ENCODE results near the gene GPC1.

The GPC1 gene

DNA sequence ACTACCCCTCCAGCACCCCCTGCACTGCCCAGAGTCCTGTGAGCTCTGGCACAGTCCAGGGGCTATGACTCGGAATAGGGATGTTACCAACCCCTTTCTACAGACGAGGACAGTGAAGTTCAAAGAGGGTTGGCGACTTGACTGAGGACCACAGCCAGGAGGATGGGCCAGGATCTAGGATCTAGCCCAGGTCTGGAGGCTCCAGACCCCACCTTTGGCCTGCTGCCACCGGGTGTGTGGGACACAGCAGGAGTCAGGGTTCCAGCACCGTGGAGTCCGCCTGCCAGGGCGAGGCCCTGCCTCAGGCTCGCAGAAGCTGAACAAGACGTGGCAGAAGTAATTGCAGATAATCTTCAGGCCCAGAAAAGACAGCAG, 37.9 kb upstream of the GPC1 start:
- DNase-seq: no peak

GRCh38 chr2:240397924-240398645, 37.4 kb upstream of the GPC1 start:
- DNase-seq: no peak

DNA sequence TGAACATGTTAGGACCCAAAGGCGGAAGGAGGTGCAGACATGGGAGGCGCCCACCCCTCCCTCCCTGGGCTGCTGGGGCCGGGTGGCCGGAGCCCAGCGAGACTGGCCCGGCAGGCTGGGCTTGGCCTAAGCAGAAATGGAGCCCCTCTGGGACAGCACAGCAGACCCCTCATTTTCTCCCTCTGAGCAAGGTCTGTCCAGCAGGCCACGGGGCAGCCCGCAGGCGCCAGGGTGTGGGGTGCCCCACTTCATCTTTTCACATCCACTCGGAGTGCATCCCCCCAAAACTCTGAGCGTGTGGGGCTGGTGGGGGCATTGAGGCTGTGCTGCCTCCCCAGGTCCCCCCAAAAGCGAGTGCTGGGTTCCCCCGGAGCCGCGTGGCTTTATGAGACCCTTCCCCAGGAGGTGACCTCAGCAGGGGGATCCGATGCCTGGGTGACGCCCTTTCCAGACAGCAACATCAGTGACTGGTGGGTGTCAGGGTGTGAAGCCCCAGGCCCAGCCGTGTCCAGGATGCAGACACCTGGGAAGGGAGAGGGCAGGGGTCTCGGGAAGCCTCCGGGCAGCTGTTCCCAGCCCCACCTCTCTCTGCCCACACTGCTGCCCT, 36.7 kb upstream of the GPC1 start:
- no peak for DNase-seq

DNA sequence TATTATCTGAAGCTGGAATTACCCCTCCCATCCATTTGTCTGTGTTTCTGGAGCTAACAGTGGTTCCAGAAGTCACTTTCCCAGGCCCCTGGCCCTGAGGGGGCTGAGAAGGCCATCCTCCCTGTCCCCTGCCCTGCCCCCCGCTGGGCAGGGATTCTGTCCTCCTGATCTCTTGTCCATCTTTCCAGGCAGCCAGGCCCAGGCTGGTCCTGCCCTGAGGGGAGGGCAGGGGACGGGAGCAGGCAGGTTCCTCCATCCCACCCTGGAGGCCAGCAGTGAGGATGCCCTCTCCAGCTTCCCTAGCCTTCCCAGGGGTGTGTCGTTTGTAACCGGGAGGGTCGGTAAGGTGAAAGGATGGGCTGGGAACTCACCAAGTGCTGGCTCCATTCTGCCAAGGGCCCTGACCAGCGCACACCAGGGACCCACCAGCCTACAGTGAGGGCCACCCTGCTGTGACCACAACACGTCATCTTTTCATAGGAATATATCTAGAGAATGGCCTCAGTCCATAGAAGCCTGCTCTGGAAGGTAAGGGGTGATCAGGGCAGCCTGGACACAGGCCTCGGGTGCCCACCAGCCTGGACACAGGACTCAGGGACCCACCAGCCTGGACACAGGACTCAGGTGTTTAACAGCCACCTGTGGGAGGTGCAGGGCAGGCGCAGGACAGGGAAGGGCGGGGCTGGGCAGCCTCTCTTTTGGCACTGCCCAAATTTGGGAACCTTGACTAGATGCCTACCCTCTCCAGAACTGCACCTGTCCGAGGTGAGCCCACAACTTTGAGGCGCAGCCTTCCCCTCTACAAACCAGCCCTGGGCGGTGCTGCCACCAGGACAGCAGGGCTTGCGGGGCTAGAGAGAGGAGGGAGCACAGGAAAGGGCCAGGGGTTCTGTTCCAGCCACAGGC, 35.8 kb upstream of the GPC1 start:
- no peak for DNase-seq

GRCh38 chr2:240400371-240401161, 34.9 kb upstream of the GPC1 start:
- no peak for DNase-seq

DNA sequence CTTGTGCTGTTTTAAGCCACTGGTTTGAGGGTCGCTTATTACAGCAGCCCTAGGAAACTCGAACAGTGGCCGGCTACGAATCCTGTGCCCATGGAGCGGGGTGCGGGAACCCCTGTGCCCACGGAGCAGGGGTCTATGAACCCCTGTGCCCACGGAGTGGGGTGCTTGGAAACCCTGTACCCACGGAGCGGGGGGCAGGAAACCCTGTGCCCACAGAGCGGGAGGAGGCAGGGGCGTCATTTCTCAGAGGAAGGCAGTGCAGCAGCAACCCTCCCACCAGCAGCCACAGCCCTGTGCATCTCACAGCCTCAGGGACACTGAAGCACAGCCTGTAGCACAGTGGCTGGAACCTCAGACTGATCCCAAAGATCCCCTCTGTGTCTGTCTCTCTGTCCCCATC, 34.2 kb upstream of the GPC1 start:
- no peak for DNase-seq

GRCh38 chr2:240401781-240402551, 33.5 kb upstream of the GPC1 start:
- no peak for DNase-seq

DNA sequence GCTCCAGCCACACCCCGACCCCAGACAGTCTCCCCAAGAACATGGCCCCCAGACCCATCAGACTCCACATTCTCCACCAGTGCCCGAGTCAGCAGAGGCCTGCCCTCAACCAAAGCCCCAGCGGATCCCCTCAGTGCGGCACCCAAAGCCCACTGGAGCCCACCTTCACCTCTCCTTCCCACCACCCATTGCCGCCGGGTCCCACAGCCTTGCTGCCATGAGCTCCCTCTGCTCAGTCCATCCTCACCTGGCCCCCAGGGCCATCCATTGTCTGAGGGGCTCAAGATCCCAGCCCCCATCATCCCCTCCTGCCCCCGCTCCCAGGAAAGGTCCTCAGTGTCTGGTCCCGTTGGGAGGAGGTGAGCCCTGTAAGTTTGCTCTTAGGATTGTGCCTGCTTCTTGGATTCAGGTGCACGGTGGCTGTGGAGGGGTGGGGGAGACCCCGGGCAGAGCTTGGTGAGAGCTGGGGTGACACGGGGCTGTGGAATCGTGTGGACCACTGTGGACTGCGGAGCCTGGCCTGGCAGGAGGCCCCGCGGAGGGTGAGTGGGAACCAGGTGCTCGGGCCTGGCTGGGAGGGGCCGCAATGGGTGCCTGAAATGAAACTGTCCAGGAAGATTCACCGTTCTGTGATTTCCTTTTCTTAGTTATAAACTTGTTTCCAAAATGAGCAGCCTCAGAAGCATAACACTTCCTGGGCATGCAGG, 32.7 kb upstream of the GPC1 start:
- no peak for DNase-seq

- DNase-seq: no peak
Observed at GRCh38 chr2:240403396-240404104, 31.9 kb upstream of the GPC1 start.

- no peak for DNase-seq
Observed at GRCh38 chr2:240404174-240404852, 31.1 kb upstream of the GPC1 start.

GRCh38 chr2:240405133-240405532, 30.3 kb upstream of the GPC1 start:
- no peak for DNase-seq

DNA sequence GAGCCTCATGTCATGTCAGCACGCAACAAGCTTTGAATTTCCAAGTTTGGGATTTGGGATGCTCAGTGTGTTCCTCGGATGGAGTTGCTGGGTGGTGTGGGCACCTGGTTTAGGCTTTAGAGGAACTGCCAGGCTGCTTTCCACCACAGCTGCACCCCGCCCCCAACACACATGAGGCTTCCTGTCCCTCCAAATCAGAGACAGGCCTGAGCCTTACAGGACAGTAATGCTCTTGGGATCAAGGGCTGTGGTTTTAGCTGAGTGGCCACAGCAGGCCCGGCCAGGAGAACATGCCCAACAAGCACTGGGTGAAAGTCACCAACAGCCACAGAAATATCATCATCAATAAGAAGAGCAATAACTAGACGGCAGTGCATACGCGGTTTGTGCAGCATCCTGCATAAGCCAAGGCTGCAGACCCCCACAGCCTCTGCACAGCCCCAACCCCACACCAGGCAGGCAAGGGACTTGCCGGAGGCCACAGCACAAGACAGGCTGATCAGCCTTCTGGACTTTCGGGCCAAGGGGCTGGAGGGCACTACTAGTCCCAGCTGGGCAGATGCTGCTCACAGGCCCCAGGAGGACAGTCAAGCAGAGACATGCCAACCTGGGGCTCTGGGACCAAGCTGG, 29.7 kb upstream of the GPC1 start:
- no peak for DNase-seq

GRCh38 chr2:240407090-240407489, 28.4 kb upstream of the GPC1 start:
- no peak for DNase-seq

- DNase-seq: no peak
Observed at GRCh38 chr2:240410004-240410403, 25.5 kb upstream of the GPC1 start.

GRCh38 chr2:240410808-240411207, 24.7 kb upstream of the GPC1 start:
- DNase-seq: no peak

DNA sequence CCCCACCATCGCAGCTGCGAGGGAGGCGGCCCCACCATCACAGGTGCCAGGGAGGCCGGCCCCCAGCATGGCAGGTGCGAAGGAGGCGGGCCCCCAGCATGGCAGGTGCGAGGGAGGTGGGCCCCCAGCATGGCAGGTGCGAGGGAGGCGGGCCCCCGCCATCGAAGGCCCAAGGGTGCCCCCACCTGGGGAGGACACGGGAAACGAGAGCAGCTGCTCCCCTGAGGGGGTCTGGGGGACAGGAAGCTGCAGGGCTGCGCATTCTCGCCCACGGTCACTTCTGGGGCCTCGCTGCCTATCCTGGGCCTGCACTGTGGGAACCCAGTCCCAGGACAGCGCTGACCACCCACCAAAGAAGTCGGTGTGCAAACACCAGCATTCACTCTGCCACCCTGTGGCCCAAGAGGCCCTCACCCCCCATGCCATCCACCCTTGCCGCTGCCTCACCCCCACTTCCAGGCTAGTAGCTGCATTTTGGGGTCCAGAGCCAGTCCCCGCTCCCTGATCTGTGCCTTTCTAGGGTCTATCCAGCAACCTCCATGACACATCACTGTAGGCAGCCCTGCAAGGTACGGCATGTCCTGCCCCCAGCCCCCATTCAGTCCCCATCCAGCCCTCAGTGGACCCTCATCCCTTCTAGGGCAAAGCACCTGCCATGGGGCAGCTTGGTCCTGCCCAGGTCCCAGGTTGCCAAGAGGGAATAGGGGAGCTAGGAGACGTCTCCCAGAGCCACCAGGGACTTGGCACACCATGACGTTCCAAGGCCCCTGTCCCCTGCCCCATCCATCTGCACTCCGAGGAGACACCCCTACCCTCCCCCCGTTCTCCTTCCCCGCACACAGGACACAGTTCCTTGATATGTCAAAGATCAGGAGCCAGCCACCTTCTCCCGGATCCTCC, 24.0 kb upstream of the GPC1 start:
- no peak for DNase-seq

DNA sequence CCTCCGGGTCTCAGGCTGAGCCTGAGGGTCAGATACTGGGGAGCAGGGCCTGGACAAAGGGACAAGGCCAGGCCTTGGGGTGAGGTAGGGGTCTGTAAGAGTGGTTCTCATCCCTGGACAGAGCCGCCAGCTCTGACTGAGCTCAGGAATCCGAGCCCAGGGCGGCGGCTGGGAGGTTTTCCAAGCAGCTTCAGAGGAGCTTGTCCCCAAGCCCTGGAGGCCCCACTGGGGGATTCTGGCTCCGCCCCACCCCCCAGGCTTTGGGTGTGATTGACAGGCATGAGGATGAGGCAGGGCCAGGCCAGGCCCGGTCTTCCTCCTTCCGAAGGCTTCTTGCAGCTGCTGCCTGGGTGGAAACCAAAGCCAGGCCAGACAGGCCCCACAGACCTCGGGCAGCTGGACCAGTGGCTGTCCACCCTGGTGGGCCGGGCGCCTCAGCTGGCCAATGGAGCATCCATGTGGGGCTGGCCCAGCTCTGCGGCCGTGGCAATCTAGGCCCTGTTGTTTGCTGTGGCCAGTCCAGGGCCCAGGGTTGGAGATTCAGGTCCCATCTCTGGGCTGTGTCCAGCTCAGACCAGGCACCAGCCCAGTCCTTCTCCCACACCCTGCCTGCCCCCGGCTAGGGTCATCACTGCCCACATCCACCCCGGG, 23.1 kb upstream of the GPC1 start:
- no peak for DNase-seq

All from fibroblast of upper back skin (primary cell).